GM12878 (cell line): ENCODE measurements around the gene CCNL2.

Experiments
- E4F1 ChIP-seq: fragments of 450-650 bp; IDR thresholded peaks from 2 replicates; pipeline ENCODE4 v1.6.1; 2018; ENCODE audit warnings: borderline replicate concordance, mild to moderate bottlenecking; ENCODE audit not compliant: partially characterized antibody
- ESRRA ChIP-seq: IDR thresholded peaks from 2 replicates; pipeline ENCODE4 v1.6.1; 2012; ENCODE audit warnings: mild to moderate bottlenecking, low read length, improper control_type of control experiment
- EZH2 ChIP-seq: IDR thresholded peaks from 2 replicates; pipeline ENCODE4 v1.6.1; 2012; ENCODE audit warnings: low read depth, mild to moderate bottlenecking, control low read depth, inconsistent platforms, low read length, borderline replicate concordance; ENCODE audit not compliant: control insufficient read depth
- HDGF ChIP-seq: fragments of 450-650 bp; IDR thresholded peaks from 2 replicates; pipeline ENCODE4 v1.6.1; 2016; ENCODE audit warnings: antibody characterized with exemption
- NR2C2 ChIP-seq: IDR thresholded peaks from 2 replicates; pipeline ENCODE4 v1.6.1; 2011; ENCODE audit warnings: borderline replicate concordance, low read depth; ENCODE audit not compliant: control insufficient read depth, insufficient read length
- SRF ChIP-seq, 2 experiments: IDR thresholded peaks; 2 replicates each; pipeline ENCODE4 v1.6.1; 2011; ENCODE audit warnings: low read depth in 2 of 2, low read length in 2 of 2, mild to moderate bottlenecking in 1 of 2, moderate library complexity in 1 of 2
- TCF3 ChIP-seq: IDR thresholded peaks from 2 replicates; pipeline ENCODE4 v1.6.1; 2012; ENCODE audit warnings: low read depth, mild to moderate bottlenecking, low read length, borderline replicate concordance; ENCODE audit not compliant: insufficient read depth
- YY1 ChIP-seq: IDR thresholded peaks from 2 replicates; pipeline ENCODE4 v1.6.1; 2011; ENCODE audit warnings: low read depth, mild to moderate bottlenecking, low read length
- ZBTB11 ChIP-seq: fragments of 450-650 bp; formaldehyde crosslinking; IDR thresholded peaks from 2 replicates; pipeline ENCODE4 v1.5.0; 2022; ENCODE audit warnings: mild to moderate bottlenecking, missing genetic modification characterization
- ZNF24 ChIP-seq: fragments of 450-650 bp; IDR thresholded peaks from 2 replicates; pipeline ENCODE4 v1.6.1; 2017; ENCODE audit warnings: antibody characterized with exemption, mild to moderate bottlenecking

- no peak for TF ChIP-seq HDGF
- no peak for TF ChIP-seq E4F1
- TF ChIP-seq ESRRA: no peak
- TF ChIP-seq ZNF24: no peak
- TF ChIP-seq NR2C2: no peak
- no peak for TF ChIP-seq TCF3
- TF ChIP-seq YY1: no peak
- TF ChIP-seq EZH2: no peak
- no peak for TF ChIP-seq SRF (IDR thresholded peaks at IDR 0.05; ENCODE audit: low read depth in 2 of 2, low read length in 2 of 2)
- no peak for TF ChIP-seq ZBTB11
These were observed 49.7 kb downstream of the CCNL2 start, which contains the start of gene DVL1 for GRCh38 chr1:1349256-1350012.
